HG03135 (cell line): ENCODE measurements around the gene PRUNE1.
A peak's percentile ranks its signal among the peaks of the same experiment; 100 is the strongest.

ENCODE experiments used
- ATAC-seq: cut with Tn5 transposase; IDR thresholded peaks from one replicate; pipeline ENCODE4 v1.9.1; 2021; ENCODE audit warnings: mild to moderate bottlenecking, moderate library complexity; ENCODE audit not compliant: unreplicated experiment

PRUNE1 gene, protein sequence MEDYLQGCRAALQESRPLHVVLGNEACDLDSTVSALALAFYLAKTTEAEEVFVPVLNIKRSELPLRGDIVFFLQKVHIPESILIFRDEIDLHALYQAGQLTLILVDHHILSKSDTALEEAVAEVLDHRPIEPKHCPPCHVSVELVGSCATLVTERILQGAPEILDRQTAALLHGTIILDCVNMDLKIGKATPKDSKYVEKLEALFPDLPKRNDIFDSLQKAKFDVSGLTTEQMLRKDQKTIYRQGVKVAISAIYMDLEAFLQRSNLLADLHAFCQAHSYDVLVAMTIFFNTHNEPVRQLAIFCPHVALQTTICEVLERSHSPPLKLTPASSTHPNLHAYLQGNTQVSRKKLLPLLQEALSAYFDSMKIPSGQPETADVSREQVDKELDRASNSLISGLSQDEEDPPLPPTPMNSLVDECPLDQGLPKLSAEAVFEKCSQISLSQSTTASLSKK

DNA sequence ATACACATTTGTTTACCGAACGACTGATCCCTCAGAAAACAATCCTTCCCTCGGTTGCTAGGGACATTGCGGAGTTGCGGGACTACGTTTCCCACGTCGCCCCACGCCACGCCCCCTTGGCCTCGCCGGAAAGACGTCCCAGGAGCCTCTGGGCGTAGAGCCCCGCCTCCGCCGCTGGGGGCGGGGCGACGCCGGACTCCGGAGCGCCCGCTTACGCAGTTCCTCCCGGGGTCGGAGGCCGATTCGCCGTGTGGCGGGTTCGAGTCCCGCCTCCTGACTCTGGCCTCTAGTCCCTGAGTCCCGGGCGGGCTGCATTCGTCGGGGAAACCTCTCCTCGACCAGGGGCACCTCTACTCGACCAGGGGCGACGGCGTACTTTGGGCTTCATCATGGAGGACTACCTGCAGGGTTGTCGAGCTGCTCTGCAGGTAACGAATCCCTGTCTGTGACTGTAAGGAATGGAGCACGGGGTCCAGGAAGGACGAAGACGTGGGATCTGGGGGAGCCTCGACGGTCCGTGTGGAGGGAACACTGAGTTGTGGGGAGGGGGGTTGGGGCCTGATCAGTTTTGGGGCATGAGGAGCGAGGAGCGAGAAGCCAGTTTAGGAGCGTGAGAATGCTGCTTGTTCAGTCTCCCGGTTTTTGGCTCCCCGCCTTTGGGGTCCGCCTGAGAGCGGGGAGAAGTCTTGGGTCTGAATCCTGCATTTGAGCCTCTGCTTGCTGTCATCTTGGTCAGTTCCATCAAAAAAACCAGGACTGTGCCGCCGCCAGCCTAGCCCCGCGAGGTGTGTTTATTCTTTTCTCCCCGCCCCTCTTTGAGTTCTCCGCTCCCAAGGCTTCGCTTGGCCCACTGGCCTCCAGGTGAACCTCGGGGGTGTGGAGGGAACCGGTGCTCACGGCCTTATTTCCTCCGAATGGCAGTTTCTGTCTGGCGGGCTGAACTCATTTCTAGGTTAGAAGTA, at the start of gene PRUNE1:
PRUNE1 (plus strand) TSS at position 206 of the 962 bp plus-strand sequence; CDS start at position 390, 184 bp downstream.
- peak; percentile 66 for ATAC-seq

DNA sequence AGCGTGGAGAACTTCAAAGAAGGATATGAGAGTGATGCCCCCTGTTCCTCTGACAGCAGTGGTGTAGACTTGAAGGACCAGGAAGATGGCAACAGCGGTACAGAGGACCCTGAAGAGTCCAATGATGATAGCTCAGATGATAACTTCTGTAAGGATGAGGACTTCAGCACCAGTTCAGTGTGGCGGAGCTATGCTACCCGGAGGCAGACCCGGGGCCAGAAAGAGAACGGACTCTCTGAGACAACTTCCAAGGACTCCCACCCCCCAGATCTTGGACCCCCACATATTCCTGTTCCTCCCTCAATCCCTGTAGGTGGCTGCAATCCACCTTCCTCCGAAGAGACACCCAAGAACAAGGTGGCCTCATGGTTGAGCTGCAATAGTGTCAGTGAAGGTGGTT, 47.6 kb upstream of the PRUNE1 start:
- ATAC-seq: no peak

DNA sequence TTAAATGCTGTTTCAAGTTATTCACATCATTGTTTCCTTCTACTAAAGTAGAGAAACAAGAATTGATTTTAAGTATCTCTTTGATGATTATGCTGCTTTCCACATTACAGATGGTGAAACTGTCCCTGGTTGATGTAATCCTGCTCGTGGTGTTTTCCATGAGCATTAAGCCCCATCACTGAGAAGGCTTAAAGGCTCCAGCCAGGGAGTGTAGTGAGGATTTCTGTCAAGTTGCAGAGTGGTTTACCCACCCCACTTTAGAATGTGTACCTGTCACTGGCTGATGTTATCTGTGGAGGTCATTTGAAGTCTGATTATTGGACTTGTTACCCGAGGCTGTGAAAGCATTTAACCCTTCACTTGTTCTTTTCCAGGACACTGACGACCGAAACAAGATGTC, 46.5 kb upstream of the PRUNE1 start:
- no peak for ATAC-seq

DNA sequence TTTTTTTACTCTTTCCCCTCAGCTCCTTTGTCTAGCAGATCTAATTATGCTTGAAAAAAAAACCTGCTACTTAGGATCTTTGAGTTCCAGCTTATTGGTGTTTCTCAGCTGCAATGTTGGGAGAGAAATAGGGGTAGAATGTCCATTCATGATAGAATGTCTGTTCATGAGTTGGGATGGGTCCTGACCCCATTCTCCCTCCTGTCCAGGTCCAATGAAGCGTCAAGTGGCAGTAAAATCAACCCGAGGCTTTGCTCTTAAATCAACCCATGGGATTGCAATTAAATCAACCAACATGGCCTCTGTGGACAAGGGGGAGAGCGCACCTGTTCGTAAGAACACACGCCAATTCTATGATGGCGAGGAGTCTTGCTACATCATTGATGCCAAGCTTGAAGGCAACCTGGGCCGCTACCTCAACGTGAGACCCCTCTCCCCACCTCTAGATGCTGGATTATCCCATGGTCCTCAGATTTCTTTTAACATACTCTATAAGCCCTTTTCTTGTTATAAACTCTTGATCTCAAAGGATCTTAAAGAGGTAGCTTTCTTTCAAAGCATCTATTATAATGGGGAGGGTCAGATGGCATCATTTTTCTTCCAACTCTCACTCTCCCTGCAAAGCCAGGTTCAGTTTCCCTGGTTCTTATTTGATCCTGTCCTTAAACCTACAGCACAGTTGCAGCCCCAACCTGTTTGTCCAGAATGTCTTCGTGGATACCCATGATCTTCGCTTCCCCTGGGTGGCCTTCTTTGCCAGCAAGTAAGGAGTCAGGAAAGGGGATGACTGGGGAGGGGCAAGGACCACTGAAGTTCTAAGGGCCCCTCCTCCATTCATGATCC, 44.7 kb upstream of the PRUNE1 start:
- ATAC-seq: no peak

DNA sequence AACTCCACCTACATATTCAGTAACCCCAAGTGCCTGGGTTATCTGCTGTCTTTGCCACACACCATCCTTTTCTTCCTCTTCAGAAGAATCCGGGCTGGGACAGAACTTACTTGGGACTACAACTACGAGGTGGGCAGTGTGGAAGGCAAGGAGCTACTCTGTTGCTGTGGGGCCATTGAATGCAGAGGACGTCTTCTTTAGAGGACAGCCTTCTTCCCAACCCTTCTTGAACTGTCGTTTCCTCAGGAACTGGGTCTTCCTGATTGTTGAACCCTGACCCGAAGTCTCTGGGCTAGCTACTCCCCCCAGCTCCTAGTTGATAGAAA, 44.1 kb upstream of the PRUNE1 start:
- no peak for ATAC-seq

DNA sequence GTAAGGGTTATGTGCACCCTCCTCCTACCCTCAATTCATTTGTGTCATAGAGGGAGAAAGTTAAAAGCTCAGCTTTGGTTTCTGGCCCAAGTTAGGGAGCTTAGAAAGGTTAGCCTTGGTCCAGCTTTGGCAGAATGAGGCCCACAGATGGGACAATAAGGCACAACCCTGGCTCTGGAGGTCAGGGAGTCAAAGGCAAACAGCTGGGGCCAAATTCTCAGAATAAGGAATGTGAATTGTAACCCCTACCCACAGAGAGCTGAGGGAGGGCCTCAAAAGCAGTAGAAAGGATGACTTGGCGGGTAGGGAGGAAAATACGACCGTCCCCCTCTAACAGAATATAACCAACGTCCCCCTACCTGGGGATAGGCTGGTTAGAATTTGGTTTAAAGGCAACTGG, 42.6 kb upstream of the PRUNE1 start:
- ATAC-seq: no peak

DNA sequence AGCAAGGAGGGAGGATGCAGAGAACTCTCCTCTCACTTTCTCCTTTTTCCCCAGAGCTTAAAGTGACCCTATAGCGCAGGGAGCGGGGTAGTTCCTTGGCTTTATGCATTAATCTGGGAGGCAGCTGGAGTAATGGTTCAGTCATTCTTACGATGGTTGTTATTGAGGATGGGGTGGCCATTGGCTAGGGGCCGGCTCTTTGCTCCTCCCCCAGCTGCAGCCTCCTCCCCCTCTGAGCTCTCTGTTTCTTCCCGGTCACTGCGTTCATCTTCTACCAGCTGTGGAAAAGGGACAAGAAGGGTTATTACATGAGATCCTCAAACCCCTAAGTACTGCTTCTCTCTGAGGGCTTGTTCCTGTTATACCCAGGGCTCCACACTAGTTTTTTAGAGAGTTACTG, 42.2 kb upstream of the PRUNE1 start:
- no peak for ATAC-seq

DNA sequence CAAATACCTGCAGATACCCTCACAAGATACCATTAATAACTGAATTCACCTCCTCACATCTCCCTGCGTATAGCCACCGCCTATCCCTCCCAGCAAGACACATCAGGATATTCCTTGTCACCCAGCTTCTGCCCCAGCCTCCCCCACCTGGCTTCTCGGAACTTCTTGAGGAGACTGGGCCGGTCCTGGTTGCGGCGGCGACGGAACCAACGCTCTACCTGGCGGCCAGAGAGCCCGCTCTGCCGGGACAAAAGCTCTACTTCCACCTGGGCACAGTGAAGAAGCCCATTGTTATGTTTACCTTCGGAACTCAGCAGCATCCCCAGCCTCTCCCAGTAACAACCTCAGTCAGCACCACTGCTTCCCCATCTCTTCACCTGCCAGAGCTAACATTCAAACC, 40.3 kb upstream of the PRUNE1 start:
- no peak for ATAC-seq

DNA sequence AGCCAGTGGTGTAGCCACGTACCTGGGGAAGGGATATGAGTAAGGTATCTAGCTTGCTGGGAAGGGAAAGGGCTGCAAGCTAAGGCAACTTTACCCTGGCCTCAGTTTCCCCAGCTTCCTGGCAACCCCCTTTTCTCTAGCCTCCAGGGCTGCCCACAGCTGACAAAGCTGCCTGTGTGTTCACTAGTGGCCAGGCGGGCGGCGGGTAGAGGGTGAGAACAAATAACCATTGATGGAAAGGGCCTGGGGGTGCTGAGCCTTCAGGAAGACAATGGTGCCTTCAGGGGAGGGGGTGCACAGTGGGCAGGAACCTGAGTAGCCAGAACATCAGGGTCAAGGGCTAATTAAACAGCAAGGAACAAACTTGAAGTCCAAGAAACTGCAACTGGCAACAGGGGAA, 39.8 kb upstream of the PRUNE1 start:
- ATAC-seq: no peak

DNA sequence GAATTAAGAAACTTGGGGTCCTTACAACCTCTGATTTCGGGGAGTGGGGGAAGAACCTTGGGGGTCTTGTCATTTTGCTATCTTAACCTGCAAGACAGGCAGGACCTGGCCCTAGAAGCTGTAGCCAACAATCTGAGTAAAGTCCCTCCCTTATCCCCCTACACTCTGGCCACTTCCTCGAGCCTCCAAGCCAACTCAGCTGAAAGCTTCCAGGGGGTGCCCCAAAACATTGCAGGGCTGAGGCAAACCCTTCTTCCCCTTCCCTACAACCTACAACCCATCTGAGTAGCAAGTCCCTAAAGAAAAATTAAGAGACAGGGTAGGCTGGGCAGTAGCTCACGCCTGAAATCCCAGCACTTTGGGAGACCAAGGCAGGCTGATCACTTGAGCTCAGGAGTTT, 38.6 kb upstream of the PRUNE1 start:
- no peak for ATAC-seq

DNA sequence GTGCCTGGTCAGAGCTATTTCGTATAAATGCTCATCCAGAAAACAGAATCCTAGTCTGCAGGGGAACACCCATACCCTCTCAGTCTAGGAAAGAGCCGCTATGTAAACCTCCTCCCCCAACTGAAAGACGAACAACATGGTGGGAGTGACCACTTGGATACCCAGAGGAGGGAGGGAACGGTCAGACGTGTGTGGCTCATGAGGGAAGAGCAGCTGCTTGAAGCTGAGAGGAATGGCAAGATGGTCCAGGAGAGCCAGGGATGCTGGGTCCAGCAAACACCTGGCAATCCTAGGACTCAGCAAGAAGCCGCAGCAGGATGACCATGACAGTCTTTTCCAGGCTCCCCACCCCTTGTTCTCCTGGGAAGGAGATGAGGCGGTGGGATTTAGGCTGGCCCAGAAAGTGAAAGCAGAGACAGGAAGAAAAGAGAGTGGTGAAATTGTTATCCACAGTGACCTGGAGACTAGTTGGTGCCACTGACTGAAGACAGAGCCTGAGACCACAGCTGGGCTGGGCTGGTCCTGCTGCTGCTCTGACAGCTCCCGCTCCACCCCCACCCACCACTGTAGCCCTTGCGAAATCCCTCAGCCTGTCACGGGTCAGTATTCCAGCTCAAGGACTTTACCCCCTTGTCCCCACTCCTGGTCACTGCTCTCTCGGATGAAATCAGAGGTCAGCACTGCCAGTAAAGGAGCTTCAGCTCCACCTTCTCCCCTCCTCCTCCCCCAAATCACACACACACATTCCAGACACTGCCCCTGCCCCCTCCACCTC, 37.3 kb upstream of the PRUNE1 start:
- ATAC-seq: no peak

DNA sequence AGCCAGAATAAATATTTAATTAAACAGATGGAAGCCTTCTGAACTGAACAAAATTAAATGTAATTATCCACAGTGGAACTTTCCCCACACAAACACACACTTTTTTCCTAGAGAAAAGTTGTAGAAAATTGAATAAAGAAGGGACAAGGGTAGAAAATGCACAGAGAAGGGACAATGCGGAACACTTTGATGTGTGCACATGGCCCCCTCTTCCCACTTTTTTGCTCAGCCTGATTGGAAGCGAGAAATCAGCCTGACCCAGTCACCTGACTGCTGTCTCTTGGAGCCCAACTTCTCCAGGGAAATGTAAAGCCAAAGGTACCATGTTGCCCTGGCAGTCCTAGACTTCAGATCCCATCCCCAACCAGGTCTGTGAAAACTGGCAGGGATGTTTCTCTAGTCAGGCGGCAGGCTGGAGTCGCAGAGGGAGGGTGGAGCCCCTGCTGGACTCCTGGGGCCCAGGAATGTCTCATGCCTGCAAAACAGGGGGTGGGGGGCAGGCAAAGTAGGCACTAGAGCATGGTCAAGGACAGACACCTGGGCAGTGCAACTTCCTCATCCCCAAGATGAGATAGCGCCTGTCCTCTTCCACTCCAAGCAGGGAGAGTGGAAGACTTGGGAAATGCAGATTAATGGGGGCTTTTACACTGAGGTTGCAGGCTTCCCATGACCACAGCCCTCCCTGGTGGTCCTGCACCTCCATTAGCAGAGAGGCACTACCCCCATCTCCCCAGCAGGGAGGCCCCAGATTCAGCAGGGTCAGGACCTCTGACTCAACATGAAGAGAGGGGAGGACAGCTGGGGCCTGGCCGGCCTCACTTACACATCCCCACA, 36.4 kb upstream of the PRUNE1 start:
- no peak for ATAC-seq

DNA sequence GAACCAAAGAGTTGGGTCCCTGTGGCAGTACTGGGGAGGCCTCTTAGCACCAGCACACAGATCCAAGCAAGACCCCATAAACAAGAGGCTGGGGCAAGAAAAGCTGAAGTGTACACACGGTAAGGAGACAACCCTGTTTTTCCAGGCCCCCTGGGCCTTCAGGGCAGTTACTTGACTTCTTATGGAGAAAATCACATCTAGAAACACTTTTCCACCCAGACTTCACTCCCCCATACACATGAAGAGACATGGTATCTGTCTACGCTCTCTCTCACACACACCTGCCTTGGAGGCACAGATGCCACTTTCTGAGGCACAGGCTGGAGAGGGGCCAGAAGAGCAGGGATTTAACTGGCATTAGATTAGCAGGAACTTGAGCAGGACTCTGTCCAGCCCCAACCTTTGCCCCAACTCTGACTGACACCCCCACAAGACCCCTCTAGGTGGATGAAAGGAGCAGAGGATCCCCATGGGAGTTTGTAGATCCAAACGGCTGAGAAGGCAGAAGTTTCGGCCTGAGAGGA, 35.8 kb upstream of the PRUNE1 start:
- no peak for ATAC-seq

DNA sequence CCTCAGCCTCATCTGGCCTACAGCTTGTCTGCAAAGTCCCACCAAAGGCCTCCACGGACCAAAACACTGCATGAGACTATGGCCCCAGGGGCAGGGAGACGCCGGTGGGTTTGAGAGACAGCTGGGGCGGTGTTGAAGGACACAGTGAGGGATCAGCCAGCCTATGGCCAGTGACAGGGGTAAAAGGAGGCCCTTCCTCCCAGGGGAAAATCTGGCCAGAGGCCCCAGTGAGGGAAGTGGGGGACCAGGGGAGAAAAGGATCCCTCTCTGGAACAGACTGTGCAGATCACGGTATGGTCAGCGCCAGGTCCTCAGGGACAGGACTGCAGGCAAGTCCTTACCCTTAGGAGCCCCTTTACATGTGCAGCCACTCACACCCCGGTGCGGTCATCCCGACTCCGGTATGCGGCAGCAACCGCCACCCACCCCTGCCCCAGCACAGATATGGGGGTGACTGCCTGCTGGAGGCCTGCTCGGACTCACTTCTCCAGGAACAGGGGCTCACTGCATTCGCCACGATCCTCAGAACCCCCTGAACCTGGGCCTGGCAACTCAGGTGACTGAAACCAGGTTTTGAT, 34.9 kb upstream of the PRUNE1 start:
- no peak for ATAC-seq

DNA sequence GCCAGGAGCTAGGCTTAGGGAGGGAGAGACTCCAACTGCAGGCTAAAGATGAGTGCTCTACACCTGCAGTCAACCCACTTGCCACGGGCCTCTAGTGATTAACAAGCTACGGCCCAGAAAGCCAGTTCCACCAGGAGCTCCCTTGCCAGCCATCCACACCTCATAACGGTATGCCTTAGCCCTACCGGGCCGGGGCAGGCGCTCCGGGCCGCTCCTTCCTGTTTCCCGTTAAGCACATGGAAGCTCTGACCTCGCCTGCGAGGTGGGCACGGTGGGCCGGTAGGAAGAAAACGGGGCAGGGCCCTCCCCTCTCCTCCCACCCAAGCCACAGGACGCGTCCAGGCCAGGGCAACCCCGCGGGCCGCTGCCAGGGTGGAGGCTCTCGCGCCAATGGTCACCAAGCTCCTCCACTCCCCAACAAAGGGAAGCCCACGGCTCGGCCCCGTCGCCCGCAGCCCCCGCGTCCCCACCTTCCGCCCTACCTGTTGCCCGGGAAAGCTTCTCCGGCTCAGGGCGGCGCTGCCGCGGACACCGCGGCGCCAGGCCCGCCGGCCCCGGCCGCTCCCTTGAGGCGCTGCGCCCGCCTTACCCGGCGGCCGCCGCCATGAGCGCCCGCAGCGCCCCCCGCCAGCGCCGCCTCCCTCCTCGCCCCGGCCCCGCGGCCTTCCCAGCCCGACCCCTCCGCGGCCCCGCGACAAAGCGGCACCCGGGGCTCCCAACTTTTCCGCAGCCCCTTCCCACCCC, 34.2 kb upstream of the PRUNE1 start:
- ATAC-seq: peak; percentile 33

DNA sequence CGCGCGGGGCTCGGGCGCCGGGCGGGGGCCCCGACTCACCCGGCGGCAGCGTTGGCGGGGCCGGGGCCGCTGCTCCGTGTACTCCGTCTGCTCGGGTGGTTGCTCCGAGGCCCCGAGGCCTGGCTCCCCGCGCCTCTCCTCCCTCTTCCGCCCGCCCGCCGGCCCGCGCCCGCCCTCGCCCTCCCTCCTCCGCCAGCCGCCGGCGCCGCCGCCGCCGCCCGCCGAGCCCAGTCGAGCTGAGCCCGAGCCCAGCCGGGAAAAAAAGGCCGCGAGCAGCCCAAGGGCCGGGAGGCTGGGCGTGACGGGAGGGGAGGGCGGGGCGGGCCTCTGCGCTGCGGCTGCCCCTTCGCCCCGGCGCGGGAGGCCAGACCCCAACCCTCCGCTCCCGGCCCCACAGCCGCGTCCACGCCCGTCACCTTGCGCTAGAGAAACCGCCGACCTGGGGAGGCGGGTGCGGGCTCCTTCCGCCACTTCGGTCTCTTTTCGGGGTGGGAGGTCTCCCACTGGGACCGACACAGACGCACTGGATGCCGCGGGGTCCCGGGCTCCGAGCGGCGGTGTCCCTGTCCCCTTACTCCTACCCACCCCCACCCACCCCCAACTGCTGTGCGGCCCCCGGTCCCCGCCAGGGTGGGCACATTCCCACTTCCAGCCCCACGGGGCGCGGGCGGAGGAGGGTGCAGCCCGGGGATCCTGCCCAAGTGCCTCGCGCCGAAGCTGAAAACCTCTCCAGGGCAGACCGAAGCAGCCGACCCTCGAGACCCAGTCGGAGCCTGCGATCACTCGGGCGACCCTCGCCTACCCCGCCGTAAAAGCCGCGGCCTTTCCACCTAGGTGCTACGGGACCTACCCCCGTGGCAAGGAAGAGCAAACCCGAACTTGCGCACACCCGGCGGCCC, 33.4 kb upstream of the PRUNE1 start, which contains the start of gene CERS2:
CERS2 (minus strand) TSS at position 256 of the 899 bp plus-strand sequence. CDS start 5,745 bp downstream, outside the sequence.
- peak; percentile 46 for ATAC-seq

DNA sequence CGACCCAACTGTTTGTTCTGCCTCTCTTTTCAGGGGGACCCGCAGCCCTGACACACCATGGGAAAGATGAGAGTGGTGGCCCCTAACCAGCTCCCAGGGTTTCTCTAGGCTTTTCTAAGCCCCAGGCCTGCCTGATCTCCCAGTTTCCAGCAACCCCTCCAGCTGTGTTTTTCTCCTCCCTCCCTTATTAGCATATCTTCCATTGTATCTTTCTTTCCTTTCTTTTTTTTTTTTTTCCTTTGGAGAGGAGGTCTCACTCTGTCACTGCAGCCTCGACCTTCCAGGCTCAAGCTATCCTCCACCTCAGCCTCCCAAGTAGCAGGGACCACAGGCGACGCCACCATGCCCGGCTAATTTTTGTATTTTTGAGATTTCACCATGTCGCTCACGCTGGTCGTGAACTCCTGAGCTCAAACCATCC, 31.8 kb upstream of the PRUNE1 start:
- ATAC-seq: no peak
